Measurements from ENCODE around the gene PIK3IP1.

Gene PIK3IP1

GRCh38 chr22:31295831-31296657, 3.8 kb upstream of the PIK3IP1 start:
- Histone ChIP-seq H3K36me3 (replicated peaks in 1 of 2; ENCODE audit: control insufficient read depth in 2 of 2, insufficient read depth in 2 of 2, low read length in 2 of 2) (no peaks in the 10 kb centered on the region), H3K4me1 (ENCODE audit: control insufficient read depth in 2 of 2, insufficient read depth in 1 of 2, low read depth in 1 of 2, low read length in 2 of 2) (peaks cover 2 to 12% of the 10 kb centered on the region in 2 donors), H3K14ac (ENCODE audit: low read length) (no peak overlapping the region), H2BK12ac (ENCODE audit: low read length) (no peak overlapping the region), H2BK120ac (ENCODE audit: low read depth, low read length) (no peak overlapping the region), H4K8ac (ENCODE audit: low read depth, low read length) (no peak overlapping the region), H3K27me3 (ENCODE audit: control insufficient read depth in 3 of 3, insufficient read depth in 3 of 3, low read depth in 1 of 3, low read length in 3 of 3) (peaks cover 0 to 9% (median 0%) of the 10 kb centered on the region in 3 experiments), H4K91ac (ENCODE audit: low read depth, low read length, poor library complexity) (no peak overlapping the region), H2BK5ac (ENCODE audit: low read length) (no peak overlapping the region), H2BK15ac (ENCODE audit: low read length) (no peak overlapping the region), H3K4ac (ENCODE audit: low read length) (no peak overlapping the region), H3K27ac (replicated peaks; ENCODE audit: low read length) (no peak overlapping the region), H2AK5ac (ENCODE audit: low read depth, low read length) (no peak overlapping the region), H3K9me3 (replicated peaks in 1 of 2; ENCODE audit: control insufficient read depth in 2 of 2, insufficient read depth in 1 of 2, low read depth in 1 of 2, low read length in 2 of 2) (no peaks in the 10 kb centered on the region), H3K23ac (ENCODE audit: low read depth, low read length, poor library complexity) (no peak overlapping the region), H2AFZ (ENCODE audit: low read length) (peak overlapping the region; percentile 30), H3K9ac (ENCODE audit: low read depth, low read length, poor library complexity) (no peak overlapping the region), H3K4me2 (ENCODE audit: insufficient read depth, low read length, poor library complexity, severe bottlenecking) (no peak overlapping the region), H3K4me3 (ENCODE audit: low read length in 2 of 2) (no peak overlapping the region), H3K18ac (ENCODE audit: low read length) (no peak overlapping the region), H3K79me1 (ENCODE audit: low read depth, low read length) (no peaks in the 10 kb centered on the region)
- no CpG with 5 or more reads among the region's 5 CpGs for WGBS, 2 donors (ENCODE audit: extremely low coverage in 2 of 2, insufficient read length in 2 of 2, insufficient replicate concordance in 1 of 2)
- no peak for DNase-seq (ENCODE audit: low spot score)

GRCh38 chr22:31295360-31295759, 3.1 kb upstream of the PIK3IP1 start:
- Histone ChIP-seq H3K9ac (ENCODE audit: low read depth, low read length, poor library complexity) (no peak overlapping the region), H4K91ac (ENCODE audit: low read depth, low read length, poor library complexity) (no peak overlapping the region), H2BK12ac (ENCODE audit: low read length) (no peak overlapping the region), H2BK5ac (ENCODE audit: low read length) (no peak overlapping the region), H2AFZ (ENCODE audit: low read length) (no peak overlapping the region), H3K4me3 (ENCODE audit: low read length in 2 of 2) (no peak overlapping the region), H4K8ac (ENCODE audit: low read depth, low read length) (no peak overlapping the region), H3K9me3 (replicated peaks in 1 of 2; ENCODE audit: control insufficient read depth in 2 of 2, insufficient read depth in 1 of 2, low read depth in 1 of 2, low read length in 2 of 2) (no peaks in the 10 kb centered on the region), H3K14ac (ENCODE audit: low read length) (no peak overlapping the region), H3K4me2 (ENCODE audit: insufficient read depth, low read length, poor library complexity, severe bottlenecking) (no peak overlapping the region), H2BK15ac (ENCODE audit: low read length) (no peak overlapping the region), H3K27ac (replicated peaks; ENCODE audit: low read length) (no peak overlapping the region), H3K18ac (ENCODE audit: low read length) (no peak overlapping the region), H3K27me3 (ENCODE audit: control insufficient read depth in 3 of 3, insufficient read depth in 3 of 3, low read depth in 1 of 3, low read length in 3 of 3) (peaks cover 0 to 13% (median 0%) of the 10 kb centered on the region in 3 experiments), H3K4me1 (ENCODE audit: control insufficient read depth in 2 of 2, insufficient read depth in 1 of 2, low read depth in 1 of 2, low read length in 2 of 2) (peaks cover 3 to 14% of the 10 kb centered on the region in 2 donors), H3K36me3 (replicated peaks in 1 of 2; ENCODE audit: control insufficient read depth in 2 of 2, insufficient read depth in 2 of 2, low read length in 2 of 2) (no peaks in the 10 kb centered on the region), H3K23ac (ENCODE audit: low read depth, low read length, poor library complexity) (no peak overlapping the region), H2AK5ac (ENCODE audit: low read depth, low read length) (no peak overlapping the region), H3K4ac (ENCODE audit: low read length) (no peak overlapping the region), H3K79me1 (ENCODE audit: low read depth, low read length) (no peaks in the 10 kb centered on the region), H2BK120ac (ENCODE audit: low read depth, low read length) (no peak overlapping the region)
- no CpG with 5 or more reads among the region's 3 CpGs for WGBS, 2 donors (ENCODE audit: extremely low coverage in 2 of 2, insufficient read length in 2 of 2, insufficient replicate concordance in 1 of 2)
- no peak for DNase-seq (ENCODE audit: low spot score)

GRCh38 chr22:31291481-31292235, 630 bp downstream of the PIK3IP1 start:
- Histone ChIP-seq H3K9ac (ENCODE audit: low read depth, low read length, poor library complexity) (no peak overlapping the region), H3K36me3 (replicated peaks in 1 of 2; ENCODE audit: control insufficient read depth in 2 of 2, insufficient read depth in 2 of 2, low read length in 2 of 2) (peaks cover 0 to 3% of the 10 kb centered on the region in 2 donors), H3K4me2 (ENCODE audit: insufficient read depth, low read length, poor library complexity, severe bottlenecking) (peak overlapping the region; percentile 99), H3K4me1 (ENCODE audit: control insufficient read depth in 2 of 2, insufficient read depth in 1 of 2, low read depth in 1 of 2, low read length in 2 of 2) (peaks cover 3 to 9% of the 10 kb centered on the region in 2 donors), H2BK120ac (ENCODE audit: low read depth, low read length) (no peak overlapping the region), H4K91ac (ENCODE audit: low read depth, low read length, poor library complexity) (no peak overlapping the region), H2BK12ac (ENCODE audit: low read length) (no peak overlapping the region), H3K23ac (ENCODE audit: low read depth, low read length, poor library complexity) (no peak overlapping the region), H3K27me3 (ENCODE audit: control insufficient read depth in 3 of 3, insufficient read depth in 3 of 3, low read depth in 1 of 3, low read length in 3 of 3) (peaks cover 0 to 21% (median 0%) of the 10 kb centered on the region in 3 experiments), H3K18ac (ENCODE audit: low read length) (no peak overlapping the region), H2BK15ac (ENCODE audit: low read length) (no peak overlapping the region), H3K27ac (replicated peaks; ENCODE audit: low read length) (no peak overlapping the region), H3K14ac (ENCODE audit: low read length) (no peak overlapping the region), H3K4me3 (ENCODE audit: low read length in 2 of 2) (peak overlapping the region; percentile 65 to 77), H4K8ac (ENCODE audit: low read depth, low read length) (no peak overlapping the region), H3K9me3 (replicated peaks in 1 of 2; ENCODE audit: control insufficient read depth in 2 of 2, insufficient read depth in 1 of 2, low read depth in 1 of 2, low read length in 2 of 2) (no peaks in the 10 kb centered on the region), H2AK5ac (ENCODE audit: low read depth, low read length) (no peak overlapping the region), H3K79me1 (ENCODE audit: low read depth, low read length) (no peaks in the 10 kb centered on the region), H2AFZ (ENCODE audit: low read length) (peak overlapping the region; percentile 81), H2BK5ac (ENCODE audit: low read length) (peak overlapping the region; percentile 1), H3K4ac (ENCODE audit: low read length) (no peak overlapping the region)
- WGBS, 2 donors (ENCODE audit: extremely low coverage in 2 of 2, insufficient read length in 2 of 2, insufficient replicate concordance in 1 of 2) = no CpG with 5 or more reads among the region's 20 CpGs
- no peak for DNase-seq (ENCODE audit: low spot score)

Data from neuronal stem cell (in vitro differentiated cells).